H1 (cell line): ENCODE data around the gene PPOX. TPM values are rescaled to one million over a fixed set of nuclear protein-coding genes. Genes with fewer than 3 reads are reported as not detected.

ENCODE experiments used
- CTCF ChIA-PET: fragments of 300-600 bp; sonication (Branson Sonifier 250); formaldehyde crosslinking; loops from one replicate; lab custom pipeline; 2021; ENCODE audit not compliant: partially characterized antibody; lab: Charles Lee
- POLR2A ChIA-PET: fragments of 300-600 bp; sonication (Branson Sonifier 250); formaldehyde crosslinking; loops from one replicate; lab custom pipeline; 2021; ENCODE audit warnings: inconsistent platforms; ENCODE audit not compliant: partially characterized antibody; lab: Charles Lee
- DNase-seq, 2 experiments: peaks; one replicate each; pipeline versions ENCODE4 v3.0.0 to v3.0.0-alpha.2; 2010 to 2022; ENCODE audit warnings: low spot score in 2 of 2, low read depth in 1 of 2, mixed read lengths in 1 of 2
- FAIRE-seq: peaks from 2 replicates; lab custom pipeline; 2011; peaks lifted over from hg19 to GRCh38; lab: Jason Lieb, UNC
- H2AFZ ChIP-seq: 2 replicates; pipeline ENCODE4 v1.8.1; 2012; ENCODE audit warnings: low read length, inconsistent platforms
- H2AK5ac ChIP-seq: 2 replicates; pipeline ENCODE4 v1.6.1; 2013; ENCODE audit warnings: low read depth, low read length
- H2BK120ac ChIP-seq: replicated peaks from 2 replicates; pipeline ENCODE3; 2013; ENCODE audit warnings: low read depth, low read length, inconsistent platforms
- H2BK12ac ChIP-seq: 2 replicates; pipeline ENCODE4 v1.6.1; 2013; ENCODE audit warnings: low read depth, low read length
- H2BK15ac ChIP-seq: 2 replicates; pipeline ENCODE4 v1.6.1; 2013; ENCODE audit warnings: low read length
- H2BK20ac ChIP-seq: 2 replicates; pipeline ENCODE4 v1.6.1; 2013; ENCODE audit warnings: low read length
- H2BK5ac ChIP-seq: 2 replicates; pipeline ENCODE4 v1.6.1; 2013; ENCODE audit warnings: low read depth, low read length
- H3K14ac ChIP-seq: 2 replicates; pipeline ENCODE4 v1.6.1; 2013; ENCODE audit warnings: inconsistent platforms; ENCODE audit not compliant: insufficient read length
- H3K18ac ChIP-seq: 2 replicates; pipeline ENCODE4 v1.6.1; 2013; ENCODE audit warnings: low read length; ENCODE audit errors: extremely low read depth
- H3K23ac ChIP-seq: 2 replicates; pipeline ENCODE4 v1.6.1; 2013; ENCODE audit warnings: inconsistent platforms; ENCODE audit not compliant: insufficient read length
- H3K23me2 ChIP-seq: 2 replicates; pipeline ENCODE4 v1.6.1; 2013; ENCODE audit warnings: low read depth, low read length
- H3K27ac ChIP-seq: 2 replicates; pipeline ENCODE4 v1.6.1; 2011; ENCODE audit warnings: low read depth, low read length, inconsistent platforms
- H3K27me3 ChIP-seq, 4 experiments: replicated peaks in 1 of 4; 1 replicate in 1 of 4; 2 replicates in 3 of 4; pipeline versions ENCODE4 v1.6.1 to v1.8.1; 2011 to 2013; ENCODE audit warnings: low read length in 3 of 4, mild to moderate bottlenecking in 3 of 4, inconsistent platforms in 2 of 4, mixed read lengths in 2 of 4, moderate library complexity in 1 of 4; ENCODE audit not compliant: control insufficient read depth in 3 of 4, insufficient read depth in 3 of 4; ENCODE audit errors: extremely low read depth in 1 of 4
- H3K36me3 ChIP-seq, 4 experiments: 2 replicates each; pipeline versions ENCODE4 v1.6.1 to v1.8.1; 2011 to 2013; ENCODE audit warnings: mild to moderate bottlenecking in 4 of 4, low read length in 3 of 4, moderate library complexity in 2 of 4, control low read depth in 1 of 4, inconsistent platforms in 1 of 4; ENCODE audit not compliant: insufficient read depth in 4 of 4, control insufficient read depth in 2 of 4
- H3K4ac ChIP-seq: replicated peaks from 2 replicates; pipeline ENCODE3; 2013; ENCODE audit warnings: low read length, low read depth, mixed read lengths, inconsistent platforms; ENCODE audit not compliant: insufficient read length
- H3K4me1 ChIP-seq, 4 experiments: replicated peaks in 1 of 4; 1 replicate in 1 of 4; 2 replicates in 3 of 4; pipeline versions ENCODE4 v1.6.1 to v1.8.1; 2011 to 2013; ENCODE audit warnings: low read length in 3 of 4, inconsistent platforms in 2 of 4, mixed read lengths in 1 of 4; ENCODE audit not compliant: insufficient read depth in 4 of 4, control insufficient read depth in 3 of 4
- H3K4me2 ChIP-seq, 2 experiments: 2 replicates each; pipeline versions ENCODE4 v1.6.1 to v1.8.1; 2011 to 2013; ENCODE audit warnings: low read depth in 2 of 2, low read length in 2 of 2, control low read depth in 1 of 2, inconsistent platforms in 1 of 2, mild to moderate bottlenecking in 1 of 2; ENCODE audit not compliant: insufficient read depth in 1 of 2
- H3K4me3 ChIP-seq, 4 experiments: fragments of 200-600, 300-600 bp in 1 of 4; sonication (generic), shearing (Covaris generic), sonication (Bioruptor Twin) in 1 of 4; 2 replicates each; pipeline versions ENCODE4 v1.5.1 to v1.8.1; 2011 to 2016; ENCODE audit warnings: low read length in 4 of 4, low read depth in 3 of 4, control low read depth in 2 of 4, inconsistent platforms in 2 of 4, mild to moderate bottlenecking in 2 of 4, mixed read lengths in 1 of 4, moderate library complexity in 1 of 4; ENCODE audit not compliant: insufficient read depth in 2 of 4; ENCODE audit errors: extremely low read depth in 1 of 4
- H3K56ac ChIP-seq: replicated peaks from 2 replicates; pipeline ENCODE3; 2013; ENCODE audit warnings: low read depth, mild to moderate bottlenecking, mixed read lengths, low read length, inconsistent platforms; ENCODE audit not compliant: insufficient read length
- H3K79me1 ChIP-seq: 2 replicates; pipeline ENCODE4 v1.6.1; 2013; ENCODE audit warnings: low read depth, low read length, control low read depth
- H3K79me2 ChIP-seq, 2 experiments: 2 replicates each; pipeline versions ENCODE4 v1.6.1 to v1.8.1; 2012 to 2013; ENCODE audit warnings: low read length in 2 of 2, mild to moderate bottlenecking in 2 of 2, inconsistent platforms in 1 of 2; ENCODE audit not compliant: insufficient read depth in 2 of 2, control insufficient read depth in 1 of 2
- H3K9ac ChIP-seq, 4 experiments: replicated peaks in 1 of 4; 1 replicate in 1 of 4; 2 replicates in 3 of 4; pipeline versions ENCODE4 v1.6.1 to v1.8.1; 2011 to 2013; ENCODE audit warnings: low read depth in 3 of 4, low read length in 3 of 4, control low read depth in 2 of 4, mild to moderate bottlenecking in 2 of 4, moderate library complexity in 2 of 4, inconsistent platforms in 1 of 4; ENCODE audit errors: extremely low read depth in 1 of 4
- H3K9me3 ChIP-seq, 2 experiments: 2 replicates each; pipeline versions ENCODE4 v1.6.1 to v1.8.1; 2012 to 2013; ENCODE audit warnings: mild to moderate bottlenecking in 2 of 2, moderate library complexity in 2 of 2, control low read depth in 1 of 2, inconsistent platforms in 1 of 2, low read depth in 1 of 2, low read length in 1 of 2, mixed read lengths in 1 of 2; ENCODE audit not compliant: insufficient read depth in 2 of 2
- H4K20me1 ChIP-seq, 2 experiments: replicated peaks in 1 of 2; 2 replicates each; pipeline versions ENCODE3 to v1.8.1; 2011 to 2013; ENCODE audit warnings: inconsistent platforms in 2 of 2, low read length in 2 of 2, mild to moderate bottlenecking in 1 of 2; ENCODE audit not compliant: insufficient read depth in 2 of 2, control insufficient read depth in 1 of 2
- H4K5ac ChIP-seq: 2 replicates; pipeline ENCODE4 v1.6.1; 2013; ENCODE audit warnings: low read length, low read depth, mixed read lengths, inconsistent platforms; ENCODE audit not compliant: insufficient read length
- H4K8ac ChIP-seq: 2 replicates; pipeline ENCODE4 v1.8.0; 2013; ENCODE audit warnings: mild to moderate bottlenecking, moderate library complexity, low read length, inconsistent platforms; ENCODE audit not compliant: insufficient read depth; ENCODE audit errors: extremely low read depth
- H4K91ac ChIP-seq: replicated peaks from 2 replicates; pipeline ENCODE3; 2013; ENCODE audit warnings: low read length, mixed read lengths, inconsistent platforms; ENCODE audit not compliant: insufficient read length
- EZH2 ChIP-seq: fragments of 200-600 bp; sonication (generic); IDR thresholded peaks from 2 replicates; pipeline ENCODE4 v1.7.1; 2012; ENCODE audit warnings: low read depth, mild to moderate bottlenecking, moderate library complexity, low read length, inconsistent platforms; ENCODE audit not compliant: severe bottlenecking
- GABPA ChIP-seq: IDR thresholded peaks from 2 replicates; pipeline ENCODE4 v1.6.1; 2011; ENCODE audit warnings: mild to moderate bottlenecking, low read length, moderate library complexity, borderline replicate concordance; ENCODE audit not compliant: insufficient read depth
- MAX ChIP-seq: IDR thresholded peaks from 2 replicates; pipeline ENCODE4 v1.6.1; 2012; ENCODE audit warnings: inconsistent platforms
- NANOG ChIP-seq: IDR thresholded peaks from 2 replicates; pipeline ENCODE4 v1.6.1; 2011; ENCODE audit warnings: low read length, low read depth, mild to moderate bottlenecking, inconsistent platforms; ENCODE audit not compliant: insufficient read depth, poor library complexity, severe bottlenecking
- SAP30 ChIP-seq: fragments of 300-600 bp; sonication (generic); IDR thresholded peaks from 2 replicates; pipeline ENCODE4 v1.7.1; 2012; ENCODE audit warnings: low read length, moderate library complexity, mild to moderate bottlenecking, inconsistent platforms; ENCODE audit not compliant: insufficient read depth, insufficient replicate concordance
- SIN3A ChIP-seq, 2 experiments: IDR thresholded peaks in 1 of 2; conservative IDR thresholded peaks in 1 of 2; 2 replicates each; pipeline ENCODE4 v1.6.1; 2011 to 2012; ENCODE audit warnings: low read length in 2 of 2, improper control_type of control experiment in 1 of 2, low read depth in 1 of 2, mild to moderate bottlenecking in 1 of 2
- SP2 ChIP-seq: IDR thresholded peaks from 2 replicates; pipeline ENCODE4 v1.6.1; 2012; ENCODE audit warnings: mild to moderate bottlenecking, low read length, inconsistent platforms
- WGBS, 2 experiments: shearing (Covaris generic) in 1 of 2; methylation state at CpG; one replicate each; pipeline versions ENCODE4 v1.1.6 to v1.1.7; 2013 to 2015; ENCODE audit warnings: low lambda C conversion rate in 2 of 2, mixed read lengths in 2 of 2, inconsistent platforms in 1 of 2, low coverage in 1 of 2, missing lambda C conversion rate in 1 of 2; ENCODE audit not compliant: insufficient replicate concordance in 2 of 2, insufficient coverage in 1 of 2, insufficient read length in 1 of 2; ENCODE audit errors: extremely low coverage in 1 of 2, missing lambda C conversion rate in 1 of 2; 5-methylcytosine and 5-hydroxymethylcytosine counted together
- polyA plus RNA-seq, 7 experiments: library from polyadenylated mRNA; depleted of rRNA in 3 of 7; stranded (reverse) in 5 of 7; unstranded in 2 of 7; fragments of >200 nt in 5 of 7; fragments of 200-250 nt in 2 of 7; gene quantifications; 1 replicate in 5 of 7; 2 replicates in 1 of 7; 4 replicates in 1 of 7; pipeline versions ENCODE4 v1.2.1 to v1.2.3, GENCODE V29; 2011 to 2013; ENCODE audit warnings: missing spikeins in 2 of 7, mixed read lengths in 2 of 7
- total RNA-seq: library from RNA; stranded (reverse); fragmentation: NEBNext Ultra II Directional; extraction: Animal tissue kit (Norgen Biotek cat#: 25700); gene quantifications from 2 replicates; pipeline ENCODE4 v1.2.1, GENCODE V29; 2021

Gene PPOX
- total and polyA plus RNA-seq, 2 of the 8 experiments (the other 6 are each of a cell fraction or from before 2014, with no cell fraction given), result 39.4 to 40.4 TPM

DNA sequence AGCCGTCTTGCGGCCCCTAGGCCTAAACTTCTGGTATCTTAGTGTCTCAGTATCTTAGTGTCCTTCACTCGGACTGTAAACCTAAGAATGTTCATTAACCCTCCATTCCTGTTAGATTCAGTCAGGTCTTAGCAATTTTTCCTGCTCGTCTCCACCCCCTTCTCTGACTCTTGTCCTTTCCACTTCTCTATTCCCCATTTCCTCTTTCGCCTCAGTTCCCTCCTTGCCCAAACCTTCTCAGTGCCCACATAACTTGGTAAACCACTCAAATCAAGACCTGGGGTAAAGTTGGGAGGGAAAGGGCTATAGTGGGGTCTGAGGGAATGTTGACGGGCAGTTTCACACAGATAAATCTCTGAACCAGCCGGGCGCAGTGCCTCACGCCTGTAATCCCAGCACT lies 48.1 kb downstream of the PPOX start:
- no peaks in the 10 kb centered on the region for H3K23me2 ChIP-seq
- H2AFZ ChIP-seq, result no peak overlapping the region
- CTCF ChIA-PET, result interaction anchor here (6.0 to 23.7 kb wide), 2 partner anchors 9 to 14 kb away, joined by 68 to 427 read pairs; partner anchors contain the start of genes ADAMTS4, NDUFS2 and TOMM40L
- H2BK20ac ChIP-seq, result no peak overlapping the region
- POLR2A ChIA-PET, result interaction anchor here (0.9 kb wide), 1 partner anchor 18 kb away, joined by 3 read pairs; no protein-coding TSS in a partner anchor
- peaks cover 1 to 4% of the 10 kb centered on the region in 2 experiments for H4K20me1 ChIP-seq
- peaks cover 25 to 45% (median 42%) of the 10 kb centered on the region in 4 experiments for H3K36me3 ChIP-seq
- no peak overlapping the region for H3K4me2 ChIP-seq
- no peak overlapping the region for H3K14ac ChIP-seq
- no peak overlapping the region for H2BK120ac ChIP-seq
- H4K91ac ChIP-seq, result no peak overlapping the region
- no peak overlapping the region for H2AK5ac ChIP-seq
- H3K23ac ChIP-seq, result no peak overlapping the region
- WGBS, 2 experiments, result 91% methylated on average over 9 of the region's 9 CpGs; no CpG with 5 or more reads in 1 of the 2 experiments
- no peaks in the 10 kb centered on the region for H3K79me2 ChIP-seq
- H2BK12ac ChIP-seq, result no peak overlapping the region
- H3K27ac ChIP-seq, result no peak overlapping the region
- no peak overlapping the region for H2BK15ac ChIP-seq
- DNase-seq (no peak), FAIRE-seq (no peak)
- H4K8ac ChIP-seq, result no peak overlapping the region
- H3K9me3 ChIP-seq, result no peaks in the 10 kb centered on the region
- H3K56ac ChIP-seq, result no peak overlapping the region
- H3K4me1 ChIP-seq, result peaks cover 0 to 13% (median 3%) of the 10 kb centered on the region in 4 experiments; a peak in 6 of 7 replicates
- TF ChIP-seq SAP30, result no peak
- TF ChIP-seq SP2, result no peak
- TF ChIP-seq SIN3A (conservative IDR thresholded peaks at IDR 0.05 in 1 of 2, IDR thresholded peaks at IDR 0.05 in 1 of 2; ENCODE audit: low read depth in 1 of 2, low read length in 2 of 2), result no peak
- no peak for TF ChIP-seq NANOG
- TF ChIP-seq EZH2, result no peak
- no peak for TF ChIP-seq MAX
- no peak for TF ChIP-seq GABPA
- H4K5ac ChIP-seq, result no peak overlapping the region
- H3K4me3 ChIP-seq, result no peak overlapping the region
- no peak overlapping the region for H3K18ac ChIP-seq
- H3K9ac ChIP-seq, result no peak overlapping the region
- H3K79me1 ChIP-seq, result no peaks in the 10 kb centered on the region
- H3K27me3 ChIP-seq, result no peaks in the 10 kb centered on the region
- H2BK5ac ChIP-seq, result no peak overlapping the region
- no peak overlapping the region for H3K4ac ChIP-seq
